Right renal cortex interstitium (tissue), 3 donors: ENCODE measurements around the gene NF1. TPM values are rescaled to one million over a fixed set of nuclear protein-coding genes. Genes with fewer than 3 reads are reported as not detected.
"Not testable (repeated sequence)": the region's sequence is repeated elsewhere in the genome, so short reads cannot be mapped to it uniquely, and the experiment has no call there.

ENCODE experiments used
- DNase-seq, 3 donors: peaks; one replicate each; pipeline ENCODE4 v3.0.0-alpha.2; 2013; ENCODE audit warnings: low read depth in 3 of 3, low spot score in 2 of 3
- polyA plus RNA-seq, 3 donors: library from polyadenylated mRNA; unstranded; fragments of 120-200 nt; gene quantifications; one replicate each; pipeline ENCODE4 v1.2.1, GENCODE V29; 2013; ENCODE audit not compliant: insufficient read length in 3 of 3

Gene NF1
- polyA plus RNA-seq, 3 donors: 36.7 to 42.9 (median 39.2) TPM

GRCh38 chr17:31130286-31131224, 35.8 kb downstream of the NF1 start:
- DNase-seq: no peak

GRCh38 chr17:31131299-31131698, 36.5 kb downstream of the NF1 start:
- DNase-seq: no peak

DNA sequence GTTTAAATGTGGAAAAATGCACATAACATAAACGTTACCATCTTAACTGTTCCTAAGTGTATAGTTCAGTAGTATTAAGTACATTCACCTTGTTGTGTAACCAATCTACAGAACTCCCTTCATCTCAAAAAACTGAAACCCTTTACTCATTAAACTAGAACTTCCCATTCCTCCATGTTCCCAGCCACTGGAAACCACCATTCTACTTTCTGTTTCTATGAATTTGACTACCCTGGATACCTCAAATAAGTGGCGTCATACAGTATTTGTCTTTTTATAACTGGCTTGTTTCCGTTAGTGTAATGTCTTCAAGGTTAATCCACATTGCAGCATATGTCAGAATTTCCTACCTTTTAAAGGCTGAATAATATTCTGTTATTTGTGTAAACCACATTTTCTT, 38.2 kb downstream of the NF1 start:
- DNase-seq: no peak

DNA sequence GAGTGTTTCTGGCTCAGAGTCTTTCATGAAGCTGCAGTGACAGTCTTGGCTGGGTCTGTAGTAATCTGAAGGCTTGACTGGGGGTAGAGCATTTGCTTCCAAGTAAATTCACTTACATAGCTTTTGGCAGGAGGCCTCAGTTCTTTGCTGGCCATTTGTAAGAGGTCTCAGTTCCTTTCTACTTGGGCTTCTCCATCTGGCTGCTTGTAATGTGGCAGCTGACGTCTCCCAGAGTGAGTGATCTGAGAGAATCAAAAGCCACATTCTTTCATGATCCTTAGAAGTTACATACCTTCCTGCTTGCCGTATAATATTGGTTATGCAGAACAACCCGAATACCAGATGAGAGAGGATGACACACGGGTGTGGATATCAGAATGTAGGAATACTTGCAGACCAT, 39.8 kb downstream of the NF1 start:
- no peak for DNase-seq

- no peak for DNase-seq
Measured at GRCh38 chr17:31136319-31136718, 41.5 kb downstream of the NF1 start.

DNA sequence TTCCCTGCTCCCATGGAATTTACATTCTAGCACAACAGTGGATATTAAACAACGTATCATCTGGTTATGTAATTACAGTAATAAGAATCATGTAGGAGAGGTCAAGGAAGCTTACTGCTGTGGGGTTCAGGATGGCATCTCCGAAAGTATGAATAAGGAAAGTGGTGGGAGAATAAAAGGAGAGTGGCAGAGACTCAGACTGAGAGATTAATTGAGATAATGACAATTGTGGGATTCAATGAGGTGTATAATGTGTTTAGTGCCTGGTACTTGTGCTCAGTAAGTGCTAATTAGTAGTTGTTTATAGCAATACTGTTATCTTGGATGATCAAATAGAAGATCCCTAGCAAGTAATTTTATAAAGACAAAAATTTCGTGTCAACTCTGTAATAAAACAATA, 45.3 kb downstream of the NF1 start:
- DNase-seq: no peak

DNA sequence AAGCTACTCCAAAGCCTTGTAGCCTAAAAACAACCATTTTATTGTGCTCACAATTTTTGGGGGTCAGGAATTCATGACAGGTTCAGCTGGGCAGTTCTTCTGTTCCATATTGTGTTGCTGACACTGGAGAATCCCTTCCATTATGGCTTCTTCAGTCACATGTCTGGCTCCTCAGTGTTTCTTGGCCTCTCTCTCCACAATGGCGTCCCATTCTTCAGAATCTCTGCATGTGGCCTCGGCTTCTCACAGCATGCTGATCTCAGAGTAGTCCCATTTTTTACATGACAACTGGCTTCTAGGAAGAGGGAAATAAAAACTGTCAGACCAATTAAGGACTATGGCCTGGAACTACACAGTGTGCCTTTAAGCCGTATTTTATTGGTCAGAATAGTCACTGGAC, 49.7 kb downstream of the NF1 start:
- no peak for DNase-seq

- no peak for DNase-seq
Measured at GRCh38 chr17:31144836-31145235, 50.1 kb downstream of the NF1 start.

DNA sequence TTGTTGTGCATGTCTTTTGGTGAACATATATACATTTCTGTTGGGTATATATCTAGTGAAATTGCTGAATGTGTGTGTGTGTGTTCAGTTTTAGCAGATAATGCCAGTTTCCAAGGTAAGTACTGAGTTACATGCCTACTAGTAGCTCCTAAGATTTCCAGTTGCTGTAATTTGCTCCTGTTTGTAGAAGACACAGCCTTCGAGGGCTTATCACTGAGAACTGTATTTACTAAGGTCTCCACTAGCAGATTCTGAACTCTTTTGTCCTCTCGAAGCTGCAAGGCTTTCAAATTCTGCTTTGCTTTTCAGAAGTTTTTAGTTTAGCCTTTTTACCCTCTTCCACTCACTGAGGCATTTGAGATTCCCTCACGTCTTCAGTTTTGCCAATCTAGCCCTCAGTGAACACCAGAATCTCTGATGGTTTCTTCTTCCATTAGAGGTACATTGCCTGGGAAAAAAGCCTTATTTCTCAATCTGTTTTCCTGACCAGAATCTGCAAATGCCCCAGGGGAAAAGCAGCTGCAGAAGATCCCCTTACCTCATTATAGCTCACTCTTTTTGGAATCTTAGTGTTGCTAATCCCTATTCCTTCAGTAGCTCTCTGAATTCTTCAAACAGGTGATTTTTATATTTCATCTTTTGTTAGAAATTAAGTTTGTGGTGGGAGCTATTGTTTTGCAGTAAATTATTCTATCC, 52.9 kb downstream of the NF1 start:
- no peak for DNase-seq

GRCh38 chr17:31148205-31148604, 53.4 kb downstream of the NF1 start:
- no peak for DNase-seq

- no peak for DNase-seq
Measured at GRCh38 chr17:31152271-31152670, 57.5 kb downstream of the NF1 start.

DNA sequence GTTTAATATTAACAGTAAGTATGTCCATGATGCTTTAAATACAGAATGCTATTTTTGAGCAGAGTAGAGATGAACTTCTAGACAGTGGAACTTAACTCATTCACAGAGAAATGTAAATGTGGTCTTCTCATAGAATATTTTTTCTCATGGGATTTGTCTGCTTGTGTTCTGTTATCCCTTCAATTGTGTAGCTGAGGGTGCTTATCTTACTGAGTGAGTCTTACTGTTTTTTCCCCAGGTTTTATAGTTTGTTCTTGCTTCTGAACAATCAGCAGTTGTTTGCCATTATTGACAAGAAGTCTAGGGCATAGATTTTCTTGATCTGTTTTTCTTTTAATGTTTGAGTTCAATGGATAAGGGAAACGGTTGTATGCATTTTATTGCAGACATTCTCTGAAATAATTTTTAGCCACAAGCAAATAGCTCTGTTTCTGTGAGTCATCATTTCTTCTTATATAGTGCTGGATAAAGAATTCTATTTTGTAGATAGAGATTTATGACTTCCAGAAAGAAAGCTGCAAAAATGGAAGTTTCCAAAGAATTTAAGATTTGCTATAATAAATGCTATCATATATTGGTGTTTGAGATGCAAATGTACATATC, 60.5 kb downstream of the NF1 start:
- DNase-seq: no peak

DNA sequence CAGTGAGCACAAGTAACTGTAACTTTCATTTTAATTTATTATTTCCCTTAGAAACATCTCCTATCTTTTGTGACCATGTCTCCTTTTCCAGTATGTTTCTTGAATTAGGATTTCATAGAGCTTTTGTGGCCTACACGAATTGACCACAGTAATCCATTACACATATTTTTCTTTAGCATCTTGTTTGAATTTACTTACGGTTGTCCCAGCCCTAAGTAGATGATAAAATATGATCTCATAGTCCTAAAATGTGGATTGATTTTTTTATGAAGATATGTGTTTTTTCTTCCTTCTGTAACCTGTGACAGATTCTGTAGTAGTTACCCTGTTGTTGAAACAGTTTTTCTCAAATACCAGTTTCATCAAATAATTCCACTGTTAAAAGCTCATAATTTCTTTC, 61.5 kb downstream of the NF1 start:
- no peak for DNase-seq

GRCh38 chr17:31156864-31157263, 62.1 kb downstream of the NF1 start:
- DNase-seq: not testable (repeated sequence)

DNA sequence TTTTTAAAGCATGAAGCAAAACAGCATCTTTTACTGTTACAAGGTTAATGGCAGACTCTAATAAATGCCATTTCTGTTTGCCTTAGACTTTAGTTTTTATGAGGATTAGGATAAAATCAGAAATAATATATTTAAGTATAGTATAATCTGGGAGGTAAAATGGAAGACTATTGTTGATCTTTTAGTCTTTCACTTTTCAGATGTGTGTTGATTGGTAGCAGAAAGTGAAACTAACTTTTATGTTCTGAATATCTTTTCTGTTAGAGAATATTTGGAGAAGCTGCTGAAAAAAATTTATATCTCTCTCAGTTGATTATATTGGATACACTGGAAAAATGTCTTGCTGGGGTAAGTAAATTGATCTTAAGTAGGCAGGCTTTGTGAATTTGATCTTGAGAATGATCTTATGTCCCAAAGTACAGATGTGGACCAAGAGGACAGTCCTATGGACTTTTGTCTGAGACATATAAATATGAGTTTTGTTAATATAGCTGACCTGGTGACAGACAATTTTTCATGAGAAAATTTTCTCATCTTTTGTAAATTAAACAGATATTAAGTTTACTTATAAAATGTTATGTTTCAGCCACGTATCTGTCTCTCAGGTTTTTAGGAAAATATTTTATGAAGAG, 64.1 kb downstream of the NF1 start:
- DNase-seq: no peak

GRCh38 chr17:31163091-31163781, 68.5 kb downstream of the NF1 start:
- no peak for DNase-seq

DNA sequence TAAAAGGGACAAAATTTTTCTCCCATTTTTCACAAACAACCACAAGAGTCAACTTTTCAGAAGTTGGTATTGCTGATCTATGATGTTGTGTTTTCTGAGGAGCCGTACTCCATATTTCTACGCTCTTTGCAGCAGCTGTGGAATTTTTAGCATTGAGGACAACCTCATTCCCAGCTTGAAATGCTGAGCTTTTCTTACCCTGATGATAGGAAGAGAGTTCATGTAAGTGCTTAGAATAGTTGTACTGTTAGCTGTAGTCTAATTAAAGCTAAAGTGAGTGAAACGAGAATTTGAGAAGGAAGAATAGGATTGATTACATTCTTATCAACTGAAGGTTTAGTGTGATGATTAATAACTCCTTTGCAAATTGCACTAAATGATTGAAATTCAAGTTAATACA, 72.3 kb downstream of the NF1 start:
- DNase-seq: no peak

GRCh38 chr17:31171701-31172100, 76.9 kb downstream of the NF1 start:
- DNase-seq: no peak

DNA sequence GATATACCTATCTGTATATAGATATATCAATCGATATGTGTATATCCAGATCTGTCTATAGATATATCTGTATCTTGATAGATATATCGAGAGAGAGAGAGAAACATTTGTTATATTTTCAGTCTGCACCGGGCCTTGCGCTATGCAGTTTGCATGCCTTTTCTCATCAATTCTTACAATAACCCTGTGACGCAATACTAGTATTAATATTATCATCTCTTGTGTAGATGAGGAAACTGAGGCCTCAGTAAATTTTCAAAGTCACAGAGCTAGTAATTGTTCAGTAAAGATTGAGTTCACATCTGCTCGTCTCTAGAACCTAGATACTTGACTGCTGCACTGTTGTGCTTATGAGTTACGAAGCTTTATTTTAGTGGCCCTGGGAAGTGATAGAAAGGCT, 77.6 kb downstream of the NF1 start:
- no peak for DNase-seq

- no peak for DNase-seq
Measured at GRCh38 chr17:31174215-31174614, 79.4 kb downstream of the NF1 start.

- no peak for DNase-seq
Measured at GRCh38 chr17:31175237-31175636, 80.5 kb downstream of the NF1 start.
